HepG2 (cell line): ENCODE measurements around the gene IQCE. TPM values are rescaled to one million over a fixed set of nuclear protein-coding genes. Genes with fewer than 3 reads are reported as not detected.

ENCODE experiments used
- ATAC-seq: fragments of 200-7000 bp; cut with Tn5 transposase; 3 replicates; pipeline ENCODE4 v1.9.1; 2020; ENCODE audit warnings: mild to moderate bottlenecking, moderate library complexity
- BruUV-seq: library from RNA; stranded (reverse); fragments of 400-500 nt; replicated peaks from 2 replicates; lab custom pipeline; 2021; lab: Mats Ljungman, UMichigan
- CTCF ChIA-PET: fragments of 300-600 bp; formaldehyde crosslinking; extraction: SDS; loops from one replicate; lab custom pipeline; 2021; ENCODE audit warnings: low total read pairs, inconsistent platforms, low intra/inter-chr PET ratio; lab: Yijun Ruan, JAX
- POLR2A ChIA-PET: fragments of 350-600 bp; sonication (Branson Sonifier 250); formaldehyde crosslinking; loops from one replicate; lab custom pipeline; 2020; ENCODE audit warnings: antibody characterized with exemption, inconsistent platforms; lab: Yijun Ruan, JAX
- DNase-seq: peaks from one replicate; pipeline ENCODE4 v3.0.0-alpha.2; 2015; ENCODE audit warnings: low spot score
- FAIRE-seq: peaks from 3 replicates; lab custom pipeline; 2011; peaks lifted over from hg19 to GRCh38; lab: Jason Lieb, UNC
- H2AFZ ChIP-seq: one replicate; pipeline ENCODE4 v1.6.1; 2011; ENCODE audit warnings: low read length, inconsistent platforms
- H3K27ac ChIP-seq: fragments of 300-600 bp; 3 replicates; pipeline ENCODE4 v1.8.0; 2011; ENCODE audit warnings: mixed run types, mild to moderate bottlenecking, mixed read lengths, low read length, inconsistent platforms; ENCODE audit not compliant: insufficient read depth; ENCODE audit errors: extremely low read length
- H3K27me3 ChIP-seq, 2 experiments: fragments of 200-600 bp in 1 of 2; 2 replicates in 1 of 2; 3 replicates in 1 of 2; pipeline versions ENCODE4 v1.6.0 to v1.8.0; 2011; ENCODE audit warnings: low read length in 2 of 2, mild to moderate bottlenecking in 2 of 2, moderate library complexity in 2 of 2, inconsistent platforms in 1 of 2; ENCODE audit not compliant: insufficient read depth in 2 of 2, control insufficient read depth in 1 of 2
- H3K36me3 ChIP-seq, 2 experiments: fragments of 200-600 bp in 1 of 2; replicated peaks in 1 of 2; 2 replicates in 1 of 2; 3 replicates in 1 of 2; pipeline versions ENCODE4 v1.5.1 to v1.8.0; 2011; ENCODE audit warnings: low read length in 2 of 2, inconsistent platforms in 1 of 2; ENCODE audit not compliant: insufficient read depth in 2 of 2, control insufficient read depth in 1 of 2
- H3K4me1 ChIP-seq: 2 replicates; pipeline ENCODE4 v1.5.1; 2012; ENCODE audit warnings: low read length, inconsistent platforms; ENCODE audit not compliant: insufficient read depth
- H3K4me2 ChIP-seq: 2 replicates; pipeline ENCODE4 v1.6.0; 2011; ENCODE audit warnings: low read depth, low read length, inconsistent platforms
- H3K4me3 ChIP-seq, 3 experiments: fragments of 200-600 bp in 1 of 3; sonication (generic), shearing (Covaris generic) in 1 of 3; replicated peaks in 1 of 3; 2 replicates each; pipeline ENCODE4 v1.5.1; 2011 to 2016; ENCODE audit warnings: low read length in 3 of 3, inconsistent platforms in 2 of 3, low read depth in 2 of 3, mild to moderate bottlenecking in 2 of 3, control low read depth in 1 of 3, mixed read lengths in 1 of 3; ENCODE audit not compliant: insufficient read depth in 1 of 3
- H3K79me2 ChIP-seq: one replicate; pipeline ENCODE4 v1.6.1; 2011; ENCODE audit warnings: low read length, inconsistent platforms; ENCODE audit not compliant: insufficient read depth
- H3K9ac ChIP-seq: 2 replicates; pipeline ENCODE4 v1.6.0; 2011; ENCODE audit warnings: mild to moderate bottlenecking, low read depth, low read length, inconsistent platforms; ENCODE audit not compliant: insufficient read depth
- H3K9me3 ChIP-seq: 2 replicates; pipeline ENCODE4 v1.5.1; 2012; ENCODE audit warnings: mild to moderate bottlenecking, low read length
- H4K20me1 ChIP-seq: 2 replicates; pipeline ENCODE4 v1.6.0; 2011; ENCODE audit warnings: inconsistent platforms, mild to moderate bottlenecking, low read length, moderate library complexity; ENCODE audit not compliant: insufficient read depth
- HNRNPL ChIP-seq: fragments of 200-400 bp; formaldehyde crosslinking; IDR thresholded peaks from 2 replicates; pipeline ENCODE4 v1.6.1; 2017; ENCODE audit warnings: mild to moderate bottlenecking, low read depth, low read length
- NFYB ChIP-seq: sonication (generic); formaldehyde crosslinking; IDR thresholded peaks from 2 replicates; pipeline ENCODE4 v1.4.0; 2020; ENCODE audit warnings: missing genetic modification reagents
- NR1H2 ChIP-seq: sonication (generic); formaldehyde crosslinking; IDR thresholded peaks from 2 replicates; pipeline ENCODE4 v1.8.1; 2022; ENCODE audit warnings: low read depth, missing genetic modification reagents, borderline replicate concordance
- NRL ChIP-seq: sonication (generic); formaldehyde crosslinking; IDR thresholded peaks from 2 replicates; pipeline ENCODE4 v1.5.0; 2020; ENCODE audit warnings: missing genetic modification reagents, mild to moderate bottlenecking, moderate library complexity, borderline replicate concordance
- RARG ChIP-seq: sonication (generic); formaldehyde crosslinking; IDR thresholded peaks from 2 replicates; pipeline ENCODE4 v1.4.0; 2020; ENCODE audit warnings: low read depth, mild to moderate bottlenecking, missing genetic modification reagents
- RBFOX2 ChIP-seq: fragments of 200-400 bp; formaldehyde crosslinking; IDR thresholded peaks from 2 replicates; pipeline ENCODE4 v1.6.1; 2017; ENCODE audit warnings: low read depth, mild to moderate bottlenecking, low read length
- STAG1 ChIP-seq: sonication (generic); formaldehyde crosslinking; IDR thresholded peaks from 2 replicates; pipeline ENCODE4 v1.4.0; 2020; ENCODE audit warnings: missing genetic modification reagents
- ZBTB7B ChIP-seq: sonication (generic); formaldehyde crosslinking; IDR thresholded peaks from 2 replicates; pipeline ENCODE4 v1.4.0; 2020; ENCODE audit warnings: missing genetic modification reagents
- ZFX ChIP-seq: sonication (generic); formaldehyde crosslinking; IDR thresholded peaks from 2 replicates; pipeline ENCODE4 v1.4.0; 2020; ENCODE audit warnings: mild to moderate bottlenecking, low read depth, missing genetic modification reagents, moderate library complexity
- ZNF234 ChIP-seq: sonication (generic); formaldehyde crosslinking; conservative IDR thresholded peaks from 2 replicates; pipeline ENCODE4 v1.5.1; 2020; ENCODE audit warnings: mild to moderate bottlenecking, missing genetic modification reagents
- ZNF530 ChIP-seq: sonication (generic); formaldehyde crosslinking; IDR thresholded peaks from 2 replicates; pipeline ENCODE4 v1.5.0; 2020; ENCODE audit warnings: low read depth, mild to moderate bottlenecking, missing genetic modification reagents
- WGBS: methylation state at CpG from one replicate; pipeline ENCODE4 v1.1.6; 2017; ENCODE audit warnings: low lambda C conversion rate; 5-methylcytosine and 5-hydroxymethylcytosine counted together
- in situ Hi-C: cut with HindIII; loops from 2 replicates; pipeline ENCODE4 v1.10.0; 2017; ENCODE audit warnings: low pct_unique_long_range_greater_than_20kb; ENCODE audit not compliant: extremely low pct_ligation_motif_present
- intact Hi-C: fragments of 100-400 bp; cut with micrococcal nuclease; formaldehyde crosslinking; loops from one replicate; pipeline ENCODE4 v1.10.0; 2022; ENCODE audit not compliant: unreplicated experiment
- polyA plus RNA-seq, 8 experiments: library from polyadenylated mRNA; depleted of rRNA in 3 of 8; stranded (reverse) in 7 of 8; unstranded in 1 of 8; fragments of >200 nt; fragmentation: Illumina TruSeq in 4 of 8; extraction: Trizol in 4 of 8; gene quantifications; 2 replicates each; pipeline versions ENCODE4 v1.2.1 to v1.2.3, GENCODE V29; 2011 to 2016; ENCODE audit warnings: low read depth in 4 of 8, missing spikeins in 1 of 8, mixed read lengths in 1 of 8; ENCODE audit not compliant: insufficient read depth in 1 of 8
- total RNA-seq, 5 experiments: library from RNA; depleted of rRNA; stranded (reverse); fragments of >200 nt; fragmentation: Illumina TruSeq; extraction: Trizol; gene quantifications; 2 replicates each; pipeline ENCODE4 v1.2.3, GENCODE V29; 2016; ENCODE audit warnings: low read depth in 1 of 5
- TF ChIP-seq, protein P1 (sequence below): sonication (generic); formaldehyde crosslinking; IDR thresholded peaks from 2 replicates; pipeline ENCODE4 v1.5.0; 2020; ENCODE audit warnings: mild to moderate bottlenecking, missing genetic modification reagents, moderate library complexity
- TF ChIP-seq, protein P2 (sequence below): IDR thresholded peaks from 2 replicates; pipeline ENCODE4 v1.6.1; 2012; ENCODE audit warnings: inconsistent platforms
- TF ChIP-seq, protein P3 (sequence below): sonication (generic); formaldehyde crosslinking; IDR thresholded peaks from 2 replicates; pipeline ENCODE4 v1.4.0; 2020; ENCODE audit warnings: missing genetic modification reagents, borderline replicate concordance
- TF ChIP-seq, protein P4 (sequence below): IDR thresholded peaks from 2 replicates; pipeline ENCODE4 v1.6.1; 2018; ENCODE audit warnings: missing genetic modification reagents, mild to moderate bottlenecking, missing compliant biosample characterization

Gene IQCE
- total and polyA plus RNA-seq, 2 of the 13 experiments (the other 11 are each of a cell fraction or from before 2014, with no cell fraction given), result 1.5 to 2.5 TPM

DNA sequence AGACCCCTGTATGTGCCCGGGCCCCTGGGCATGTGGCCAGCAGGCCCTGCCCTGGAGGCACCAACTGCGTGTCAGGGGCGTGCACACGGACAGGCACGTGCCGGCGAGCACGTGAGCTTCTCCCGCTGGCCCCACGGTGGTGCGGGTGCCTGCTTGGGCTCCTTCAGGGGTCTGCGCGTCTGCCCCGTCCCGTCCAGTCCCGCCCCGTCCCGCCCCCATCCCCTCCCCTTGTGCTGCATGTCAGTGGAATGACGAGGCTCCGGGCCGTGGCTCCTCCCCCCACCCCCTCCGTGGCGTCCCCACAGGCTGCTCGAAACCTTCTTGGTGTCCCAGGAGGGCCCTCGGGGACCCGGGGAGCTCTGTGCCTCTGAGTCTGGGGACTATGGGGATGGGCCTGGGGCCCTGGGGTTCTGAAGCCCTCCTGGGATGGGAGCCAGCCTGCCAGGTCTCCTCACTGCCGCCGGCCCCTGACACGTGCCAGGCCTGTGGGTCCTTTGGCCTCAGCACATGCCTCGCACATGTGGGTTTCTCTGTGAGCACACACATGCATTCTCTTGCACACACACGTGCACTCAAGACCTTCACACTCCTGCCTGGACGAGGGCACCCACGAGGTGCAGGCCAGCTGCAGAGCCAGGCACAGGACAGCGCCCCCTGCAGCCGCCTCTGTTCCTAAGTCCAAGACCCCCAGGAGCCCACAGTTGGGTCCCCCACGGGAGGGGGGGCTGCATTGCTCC is 101.7 kb downstream of the IQCE start:
- H3K4me2 ChIP-seq, result no peak overlapping the region
- H3K27ac ChIP-seq, result no peak overlapping the region
- peaks cover 7% of the 10 kb centered on the region; the same call in 1 of the 2 replicates for H4K20me1 ChIP-seq
- no TSS peak for BruUV-seq
- intact Hi-C loops (no loop called here), in situ Hi-C loops (no loop called here)
- ChIA-PET POLR2A (interaction anchor here (0.7 to 1.0 kb wide), 2 partner anchors 133 to 212 kb away, joined by 3 to 4 read pairs; no protein-coding TSS in a partner anchor), CTCF (no interaction called here)
- H3K9me3 ChIP-seq, result no peaks in the 10 kb centered on the region
- H3K36me3 ChIP-seq, result peaks cover 22 to 33% of the 10 kb centered on the region in 2 experiments
- ATAC-seq, result 0 out of 3 replicates have a peak, but pooled peaks have one; percentile 1
- no peak overlapping the region for H3K4me3 ChIP-seq
- 94% methylated on average over 19 of the region's 36 CpGs for WGBS
- TF ChIP-seq ZNF234, result no peak
- 0 out of 2 replicates have a peak, but pooled peaks have one; percentile 23 for TF ChIP-seq HNRNPL
- TF ChIP-seq RARG (CRISPR knock-in tag), result no peak
- TF ChIP-seq, protein P1, sequence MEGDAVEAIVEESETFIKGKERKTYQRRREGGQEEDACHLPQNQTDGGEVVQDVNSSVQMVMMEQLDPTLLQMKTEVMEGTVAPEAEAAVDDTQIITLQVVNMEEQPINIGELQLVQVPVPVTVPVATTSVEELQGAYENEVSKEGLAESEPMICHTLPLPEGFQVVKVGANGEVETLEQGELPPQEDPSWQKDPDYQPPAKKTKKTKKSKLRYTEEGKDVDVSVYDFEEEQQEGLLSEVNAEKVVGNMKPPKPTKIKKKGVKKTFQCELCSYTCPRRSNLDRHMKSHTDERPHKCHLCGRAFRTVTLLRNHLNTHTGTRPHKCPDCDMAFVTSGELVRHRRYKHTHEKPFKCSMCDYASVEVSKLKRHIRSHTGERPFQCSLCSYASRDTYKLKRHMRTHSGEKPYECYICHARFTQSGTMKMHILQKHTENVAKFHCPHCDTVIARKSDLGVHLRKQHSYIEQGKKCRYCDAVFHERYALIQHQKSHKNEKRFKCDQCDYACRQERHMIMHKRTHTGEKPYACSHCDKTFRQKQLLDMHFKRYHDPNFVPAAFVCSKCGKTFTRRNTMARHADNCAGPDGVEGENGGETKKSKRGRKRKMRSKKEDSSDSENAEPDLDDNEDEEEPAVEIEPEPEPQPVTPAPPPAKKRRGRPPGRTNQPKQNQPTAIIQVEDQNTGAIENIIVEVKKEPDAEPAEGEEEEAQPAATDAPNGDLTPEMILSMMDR (CRISPR knock-in tag), result peak; percentile 64
- TF ChIP-seq, protein P2, sequence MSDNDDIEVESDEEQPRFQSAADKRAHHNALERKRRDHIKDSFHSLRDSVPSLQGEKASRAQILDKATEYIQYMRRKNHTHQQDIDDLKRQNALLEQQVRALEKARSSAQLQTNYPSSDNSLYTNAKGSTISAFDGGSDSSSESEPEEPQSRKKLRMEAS, result peak; percentile 47; the same call in 1 of the 2 replicates
- no peak for TF ChIP-seq ZNF530 (CRISPR knock-in tag)
- peak; percentile 29; the same call in 1 of the 2 replicates for TF ChIP-seq STAG1 (CRISPR knock-in tag)
- 0 out of 2 replicates have a peak, but pooled peaks have one; percentile 12 for TF ChIP-seq ZFX
- TF ChIP-seq, protein P3, sequence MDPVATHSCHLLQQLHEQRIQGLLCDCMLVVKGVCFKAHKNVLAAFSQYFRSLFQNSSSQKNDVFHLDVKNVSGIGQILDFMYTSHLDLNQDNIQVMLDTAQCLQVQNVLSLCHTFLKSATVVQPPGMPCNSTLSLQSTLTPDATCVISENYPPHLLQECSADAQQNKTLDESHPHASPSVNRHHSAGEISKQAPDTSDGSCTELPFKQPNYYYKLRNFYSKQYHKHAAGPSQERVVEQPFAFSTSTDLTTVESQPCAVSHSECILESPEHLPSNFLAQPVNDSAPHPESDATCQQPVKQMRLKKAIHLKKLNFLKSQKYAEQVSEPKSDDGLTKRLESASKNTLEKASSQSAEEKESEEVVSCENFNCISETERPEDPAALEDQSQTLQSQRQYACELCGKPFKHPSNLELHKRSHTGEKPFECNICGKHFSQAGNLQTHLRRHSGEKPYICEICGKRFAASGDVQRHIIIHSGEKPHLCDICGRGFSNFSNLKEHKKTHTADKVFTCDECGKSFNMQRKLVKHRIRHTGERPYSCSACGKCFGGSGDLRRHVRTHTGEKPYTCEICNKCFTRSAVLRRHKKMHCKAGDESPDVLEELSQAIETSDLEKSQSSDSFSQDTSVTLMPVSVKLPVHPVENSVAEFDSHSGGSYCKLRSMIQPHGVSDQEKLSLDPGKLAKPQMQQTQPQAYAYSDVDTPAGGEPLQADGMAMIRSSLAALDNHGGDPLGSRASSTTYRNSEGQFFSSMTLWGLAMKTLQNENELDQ (CRISPR knock-in tag), result no peak
- no peak for TF ChIP-seq NRL (CRISPR knock-in tag)
- TF ChIP-seq RBFOX2, result 0 out of 2 replicates have a peak, but pooled peaks have one; percentile 8
- TF ChIP-seq NFYB (CRISPR knock-in tag), result no peak
- TF ChIP-seq NR1H2, result no peak
- TF ChIP-seq, protein P4, sequence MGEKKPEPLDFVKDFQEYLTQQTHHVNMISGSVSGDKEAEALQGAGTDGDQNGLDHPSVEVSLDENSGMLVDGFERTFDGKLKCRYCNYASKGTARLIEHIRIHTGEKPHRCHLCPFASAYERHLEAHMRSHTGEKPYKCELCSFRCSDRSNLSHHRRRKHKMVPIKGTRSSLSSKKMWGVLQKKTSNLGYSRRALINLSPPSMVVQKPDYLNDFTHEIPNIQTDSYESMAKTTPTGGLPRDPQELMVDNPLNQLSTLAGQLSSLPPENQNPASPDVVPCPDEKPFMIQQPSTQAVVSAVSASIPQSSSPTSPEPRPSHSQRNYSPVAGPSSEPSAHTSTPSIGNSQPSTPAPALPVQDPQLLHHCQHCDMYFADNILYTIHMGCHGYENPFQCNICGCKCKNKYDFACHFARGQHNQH (CRISPR knock-in tag), result 0 out of 2 replicates have a peak, but pooled peaks have one; percentile 15
- TF ChIP-seq ZBTB7B (CRISPR knock-in tag), result peak; percentile 42; the same call in 1 of the 2 replicates
- no peak for FAIRE-seq
- H3K79me2 ChIP-seq, result no peaks in the 10 kb centered on the region
- no peaks in the 10 kb centered on the region for H3K27me3 ChIP-seq
- H3K9ac ChIP-seq, result no peak overlapping the region
- peaks cover 24% of the 10 kb centered on the region for H3K4me1 ChIP-seq
- H2AFZ ChIP-seq, result no peak overlapping the region
- DNase-seq, result no peak
